Lower lobe of right lung (tissue), 2 donors: ENCODE results near the gene AMBRA1. TPM values are rescaled to one million over a fixed set of nuclear protein-coding genes. Genes with fewer than 3 reads are reported as not detected.

Source experiments
- ATAC-seq, 2 donors: fragments of 200-7000 bp; cut with Tn5 transposase; one replicate each; pipeline ENCODE4 v1.9.1; 2020 to 2022; ENCODE audit warnings: mild to moderate bottlenecking in 2 of 2, moderate library complexity in 2 of 2
- DNase-seq: peaks from one replicate; pipeline ENCODE4 v3.0.0-alpha.2; 2020
- H3K27ac ChIP-seq: fragments of 200-600 bp; one replicate; pipeline ENCODE4 v1.8.0; 2022
- H3K27me3 ChIP-seq: fragments of 200-600 bp; one replicate; pipeline ENCODE4 v1.8.0; 2022; ENCODE audit warnings: low read depth
- H3K36me3 ChIP-seq: fragments of 200-600 bp; one replicate; pipeline ENCODE4 v1.8.0; 2022; ENCODE audit warnings: mild to moderate bottlenecking
- H3K4me1 ChIP-seq: fragments of 200-600 bp; one replicate; pipeline ENCODE4 v1.8.0; 2022
- H3K4me3 ChIP-seq: fragments of 200-600 bp; one replicate; pipeline ENCODE4 v1.8.0; 2022; ENCODE audit warnings: mild to moderate bottlenecking
- H3K9me3 ChIP-seq: fragments of 200-600 bp; one replicate; pipeline ENCODE4 v1.8.0; 2022
- CTCF ChIP-seq: fragments of 200-600 bp; IDR thresholded peaks from one replicate; pipeline ENCODE4 v1.8.0; 2022; ENCODE audit warnings: antibody characterized with exemption, mild to moderate bottlenecking
- intact Hi-C: fragments of 100-400 bp; cut with DNase I; formaldehyde crosslinking; loops from one replicate; pipeline ENCODE4 v1.11.0; 2022
- total RNA-seq: library from RNA; stranded (reverse); fragmentation: NEBNext Ultra II Directional; extraction: Animal tissue kit (Norgen Biotek cat#: 25700); gene quantifications from one replicate; pipeline ENCODE4 v1.2.1, GENCODE V29; 2021
- donor health status: DM: no; HTN: yes; CAD: no; lungs with severe emphysema.

The AMBRA1 gene
- total RNA-seq, 1 donor from 2014 or later: 39.9 TPM

DNA sequence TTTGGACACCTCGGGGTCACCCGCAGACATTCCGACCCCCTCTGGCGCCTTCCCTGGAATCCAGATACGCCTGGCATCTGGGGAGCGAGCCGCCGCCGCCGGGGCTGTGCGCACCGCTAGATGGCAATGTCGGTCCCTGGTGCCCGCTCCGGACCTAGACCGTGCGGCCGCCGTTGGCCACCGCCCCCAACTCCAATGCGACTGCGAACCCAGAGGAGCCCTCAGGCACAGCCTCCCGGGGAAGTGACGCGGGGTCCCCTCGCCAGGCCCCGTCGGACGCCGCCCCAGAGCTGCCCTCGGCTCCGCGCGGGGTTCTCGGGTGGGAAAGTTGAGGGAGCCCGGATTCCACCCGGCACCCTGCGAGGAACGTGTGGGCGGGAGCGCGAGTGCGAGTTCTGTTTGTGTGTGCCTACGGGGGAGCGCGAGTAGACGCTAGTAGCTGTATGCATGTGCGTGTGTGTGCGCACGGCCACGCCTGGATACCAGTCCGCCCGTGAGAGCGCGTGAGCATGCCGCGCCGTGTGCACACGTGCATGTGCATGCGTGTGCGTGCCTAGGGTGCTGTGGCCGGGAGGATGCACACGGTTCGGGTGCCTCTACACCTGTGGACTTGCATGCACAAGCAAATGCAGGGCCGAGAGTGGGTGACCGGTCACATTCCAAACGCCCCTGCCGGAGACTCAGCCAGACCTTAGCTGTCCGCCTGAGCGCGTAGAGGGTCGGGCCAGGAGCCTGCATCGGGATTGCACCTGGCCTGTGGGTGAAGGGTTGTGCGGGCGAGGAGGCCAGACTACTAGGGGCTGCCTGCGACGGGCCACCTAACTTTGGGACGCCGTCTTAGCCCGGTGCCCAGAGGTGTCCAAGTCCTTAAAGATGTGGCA is 204.1 kb downstream of the AMBRA1 start:
- no peak overlapping the region for H3K27ac ChIP-seq
- peak; percentile 90 for TF ChIP-seq CTCF
- ATAC-seq (peak; percentile 77 to 78), DNase-seq (peak; percentile 82)
- peak overlapping the region; percentile 50 for H3K4me3 ChIP-seq
- H3K27me3 ChIP-seq: peaks cover 67% of the 10 kb centered on the region
- no peaks in the 10 kb centered on the region for H3K36me3 ChIP-seq
- H3K4me1 ChIP-seq: peaks cover 34% of the 10 kb centered on the region
- no peaks in the 10 kb centered on the region for H3K9me3 ChIP-seq
- intact Hi-C loops: no loop called here

DNA sequence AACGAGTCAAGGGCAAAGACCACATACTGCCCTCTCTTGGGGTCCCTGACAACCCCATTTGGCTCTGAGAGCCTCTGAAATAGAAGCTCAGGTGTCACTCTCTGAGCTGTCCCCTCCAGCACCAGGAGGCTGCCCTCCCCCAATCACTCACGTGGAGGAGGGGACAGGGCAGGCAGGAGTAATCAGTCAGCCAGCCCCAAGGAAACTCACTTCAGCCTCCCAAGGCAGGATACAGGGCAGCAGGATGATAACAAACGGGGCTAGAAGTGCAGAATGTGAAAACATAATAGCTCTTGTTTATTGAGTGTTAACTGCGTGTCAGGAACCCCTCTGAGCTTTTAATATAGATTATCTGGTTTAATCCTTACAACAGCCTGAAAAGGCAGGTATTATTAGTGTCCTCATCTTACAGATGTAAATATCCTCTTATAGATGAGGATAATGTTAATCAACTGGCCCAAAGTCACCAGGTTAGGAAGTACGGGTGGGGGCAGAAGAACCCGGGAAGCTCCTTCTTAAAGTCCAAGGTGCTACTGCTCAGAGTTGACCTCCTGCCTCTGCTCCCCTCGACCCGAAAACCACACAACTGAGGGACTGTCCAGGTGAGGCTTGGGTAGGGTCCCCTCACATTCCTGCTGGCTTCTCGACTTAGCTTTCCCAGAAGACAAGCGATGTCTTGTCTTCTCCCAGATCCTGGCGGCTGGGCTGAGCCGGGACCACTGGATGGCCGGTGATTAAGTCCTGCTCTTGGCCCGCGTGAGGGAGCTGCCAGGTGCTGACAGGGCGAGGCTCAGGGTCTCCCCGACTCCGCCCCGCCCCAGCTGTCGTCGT is 205.0 kb downstream of the AMBRA1 start:
- intact Hi-C loops: no loop called here
- no peak for ATAC-seq

DNA sequence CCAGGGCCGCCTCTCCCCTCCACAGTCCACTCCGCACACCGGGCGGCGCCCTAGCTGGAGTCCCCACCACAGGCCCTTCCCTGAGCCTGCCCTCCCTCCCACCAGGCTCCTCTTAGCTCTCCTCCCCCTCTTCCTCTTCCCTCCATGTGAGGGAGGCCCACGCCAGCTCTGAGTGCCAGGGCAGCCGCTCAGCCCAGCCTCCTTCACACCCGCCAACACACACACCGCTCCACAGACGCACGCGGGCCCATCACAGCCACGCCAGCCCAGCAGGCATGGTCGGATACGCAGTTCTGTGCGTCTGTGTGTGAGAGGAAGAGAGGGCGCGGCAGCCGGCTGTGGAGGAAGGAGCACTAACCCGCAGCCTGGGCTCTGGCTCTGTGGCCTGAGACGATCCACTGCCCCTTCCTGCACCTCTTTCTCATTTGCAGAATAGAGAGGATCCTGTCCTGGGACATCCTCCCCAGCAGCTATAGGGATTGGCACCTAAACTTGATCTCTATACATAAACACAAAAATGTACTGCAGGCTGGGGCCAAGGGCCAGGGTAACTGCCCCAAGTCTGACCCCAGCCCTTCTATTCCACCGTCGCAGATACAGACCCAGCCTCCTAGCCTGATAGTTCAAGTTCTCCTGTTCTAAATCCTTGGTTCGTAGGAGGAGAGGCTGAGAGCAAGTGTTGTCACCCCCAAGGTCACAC is 205.8 kb downstream of the AMBRA1 start:
- Histone ChIP-seq H3K27ac (no peak overlapping the region), H3K9me3 (no peaks in the 10 kb centered on the region), H3K4me3 (no peak overlapping the region), H3K4me1 (peaks cover 34% of the 10 kb centered on the region), H3K36me3 (no peaks in the 10 kb centered on the region), H3K27me3 (peaks cover 67% of the 10 kb centered on the region)
- intact Hi-C loops: no loop called here
- no peak for ATAC-seq
- no peak for DNase-seq
- no peak for TF ChIP-seq CTCF

More for the DNA sequence above, 205.0 kb downstream of the AMBRA1 start:
- no peak for DNase-seq
- Histone ChIP-seq H3K36me3 (no peaks in the 10 kb centered on the region), H3K27ac (no peak overlapping the region), H3K4me1 (peaks cover 34% of the 10 kb centered on the region), H3K4me3 (no peak overlapping the region), H3K9me3 (no peaks in the 10 kb centered on the region), H3K27me3 (peaks cover 67% of the 10 kb centered on the region)
- no peak for TF ChIP-seq CTCF

- Histone ChIP-seq H3K9me3 (no peaks in the 10 kb centered on the region), H3K36me3 (no peaks in the 10 kb centered on the region), H3K4me1 (peaks cover 31% of the 10 kb centered on the region), H3K27me3 (peaks cover 65% of the 10 kb centered on the region), H3K4me3 (no peak overlapping the region), H3K27ac (no peak overlapping the region)
- ATAC-seq (no peak), DNase-seq (no peak)
- TF ChIP-seq CTCF: no peak
- intact Hi-C loops: no loop called here
Observed at GRCh38 chr11:46387456-46387855, 206.4 kb downstream of the AMBRA1 start.

DNA sequence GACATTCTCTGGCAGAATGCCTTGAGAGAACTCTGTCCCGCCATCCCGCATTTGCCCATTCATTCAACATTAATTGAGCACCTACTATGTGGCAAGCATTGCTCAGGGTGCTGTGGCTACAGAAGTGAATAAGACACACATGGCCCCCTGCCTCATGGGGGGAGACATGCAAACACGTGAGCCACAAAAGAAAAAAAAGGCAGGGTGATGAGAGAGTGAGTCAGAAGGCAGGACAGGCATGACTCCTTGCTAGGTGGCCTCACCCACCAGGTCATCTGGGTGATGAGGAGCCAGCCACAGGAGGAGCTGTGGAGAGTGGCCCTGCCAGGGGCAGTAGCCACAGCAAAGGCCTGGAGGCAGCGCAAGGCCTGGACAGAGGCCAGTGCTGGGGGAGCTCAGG is 207.1 kb downstream of the AMBRA1 start:
- Histone ChIP-seq H3K4me1 (peaks cover 31% of the 10 kb centered on the region), H3K4me3 (no peak overlapping the region), H3K27me3 (peaks cover 58% of the 10 kb centered on the region), H3K9me3 (no peaks in the 10 kb centered on the region), H3K36me3 (no peaks in the 10 kb centered on the region), H3K27ac (no peak overlapping the region)
- DNase-seq (no peak), ATAC-seq (no peak)
- intact Hi-C loops: no loop called here
- no peak for TF ChIP-seq CTCF
